ENCODE results near the gene SERP2.

GRCh38 chr13:44352202-44352601 lies 21.4 kb upstream of the SERP2 start:
- no peak for TF ChIP-seq CTCF (conservative IDR thresholded peaks at IDR 0.05 in 1 of 2, IDR thresholded peaks at IDR 0.05 in 1 of 2; ENCODE audit: low read depth in 1 of 2, low read length in 2 of 2)
- no peak for TF ChIP-seq EZH2 (IDR thresholded peaks at IDR 0.05; ENCODE audit: low read length, missing control alignments)

All from fibroblast of lung (primary cell).